GM12875 (cell line): Measurements from ENCODE around the gene CASZ1.

Experiments used
- H3K4me3 ChIP-seq: one replicate; pipeline ENCODE4 v1.5.1; 2011; ENCODE audit warnings: low read depth, low read length, control low read depth
- TF ChIP-seq, protein P1 (sequence below): IDR thresholded peaks from 2 replicates; pipeline ENCODE4 v1.5.1; 2011; ENCODE audit warnings: low read depth, mild to moderate bottlenecking, control low read depth, inconsistent platforms, low read length, moderate library complexity, borderline replicate concordance; ENCODE audit not compliant: insufficient read depth

CASZ1 gene

DNA sequence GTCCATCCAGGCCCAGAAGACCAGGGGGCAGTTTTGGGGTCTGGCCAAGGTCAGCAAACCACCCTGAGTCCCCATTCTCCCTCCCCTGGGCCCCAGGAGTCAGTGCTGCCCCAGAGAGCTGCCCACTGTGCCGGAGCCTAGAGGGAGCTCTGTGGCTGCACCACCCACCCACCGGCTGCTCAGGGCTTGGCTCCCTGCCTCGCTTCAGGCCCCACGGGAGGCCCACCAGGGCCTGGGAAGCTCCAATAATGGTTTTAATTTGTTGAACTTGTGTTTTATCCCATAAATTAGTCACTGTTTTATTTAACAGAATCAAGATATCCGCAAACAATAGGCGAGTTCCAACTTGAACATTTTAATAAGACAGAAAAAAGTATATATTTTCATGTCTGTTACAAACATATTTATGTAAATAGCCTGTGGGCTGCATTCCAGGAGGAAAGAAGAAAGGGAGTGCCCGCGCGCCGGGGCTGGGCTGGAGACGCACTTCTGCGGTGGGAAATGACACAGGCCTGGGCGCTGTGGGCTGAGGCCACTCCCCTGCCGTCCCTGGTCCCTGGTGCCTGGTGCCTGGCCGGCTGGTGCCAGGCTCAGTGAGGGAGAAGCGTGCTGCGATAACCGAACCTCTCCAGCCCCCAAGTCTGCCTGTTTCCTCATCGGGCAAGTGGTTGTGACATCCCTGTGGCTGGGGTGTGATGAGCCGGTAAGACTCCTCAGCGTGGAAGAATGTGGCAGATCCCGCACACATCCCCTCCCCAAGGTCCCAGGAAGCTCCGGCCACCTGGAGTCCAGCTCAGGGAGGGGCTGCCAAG lies 161.2 kb downstream of the CASZ1 start:
- no peak overlapping the region for H3K4me3 ChIP-seq
- TF ChIP-seq, protein P1, sequence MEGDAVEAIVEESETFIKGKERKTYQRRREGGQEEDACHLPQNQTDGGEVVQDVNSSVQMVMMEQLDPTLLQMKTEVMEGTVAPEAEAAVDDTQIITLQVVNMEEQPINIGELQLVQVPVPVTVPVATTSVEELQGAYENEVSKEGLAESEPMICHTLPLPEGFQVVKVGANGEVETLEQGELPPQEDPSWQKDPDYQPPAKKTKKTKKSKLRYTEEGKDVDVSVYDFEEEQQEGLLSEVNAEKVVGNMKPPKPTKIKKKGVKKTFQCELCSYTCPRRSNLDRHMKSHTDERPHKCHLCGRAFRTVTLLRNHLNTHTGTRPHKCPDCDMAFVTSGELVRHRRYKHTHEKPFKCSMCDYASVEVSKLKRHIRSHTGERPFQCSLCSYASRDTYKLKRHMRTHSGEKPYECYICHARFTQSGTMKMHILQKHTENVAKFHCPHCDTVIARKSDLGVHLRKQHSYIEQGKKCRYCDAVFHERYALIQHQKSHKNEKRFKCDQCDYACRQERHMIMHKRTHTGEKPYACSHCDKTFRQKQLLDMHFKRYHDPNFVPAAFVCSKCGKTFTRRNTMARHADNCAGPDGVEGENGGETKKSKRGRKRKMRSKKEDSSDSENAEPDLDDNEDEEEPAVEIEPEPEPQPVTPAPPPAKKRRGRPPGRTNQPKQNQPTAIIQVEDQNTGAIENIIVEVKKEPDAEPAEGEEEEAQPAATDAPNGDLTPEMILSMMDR, result no peak

DNA sequence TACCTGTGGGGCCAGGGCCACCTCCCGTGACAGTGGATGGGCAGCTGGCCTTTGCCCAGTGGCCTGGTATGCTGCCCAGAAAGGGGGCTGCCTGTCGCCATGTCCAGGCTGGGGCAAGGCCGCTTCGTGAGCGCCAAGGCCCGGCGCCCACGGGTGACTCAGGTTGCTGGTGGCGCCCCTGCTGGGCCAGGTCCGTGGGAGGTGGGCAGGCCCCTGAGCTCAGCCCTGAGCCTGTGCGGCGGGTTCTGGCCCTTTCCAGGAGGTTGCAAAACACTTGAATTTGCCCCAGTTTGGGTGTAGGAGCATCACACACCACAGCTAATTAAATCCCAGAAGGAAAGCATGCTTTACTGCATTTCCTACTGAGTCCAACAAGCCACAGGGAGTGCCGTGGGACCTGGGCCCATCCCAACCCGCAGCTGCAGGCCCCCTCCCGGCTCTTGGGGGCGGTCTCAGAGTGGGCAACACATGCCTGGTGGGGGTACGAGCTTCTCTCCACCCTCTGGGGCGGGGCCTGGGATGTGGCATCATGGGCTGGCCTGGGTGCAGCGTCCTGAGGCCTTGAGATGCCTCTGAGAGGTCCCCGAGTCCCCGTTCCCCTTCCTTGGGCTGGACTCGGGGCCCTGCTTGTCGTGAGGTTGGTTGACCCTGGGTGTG lies 161.9 kb downstream of the CASZ1 start:
- TF ChIP-seq, protein P1, result no peak
- no peak overlapping the region for H3K4me3 ChIP-seq

DNA sequence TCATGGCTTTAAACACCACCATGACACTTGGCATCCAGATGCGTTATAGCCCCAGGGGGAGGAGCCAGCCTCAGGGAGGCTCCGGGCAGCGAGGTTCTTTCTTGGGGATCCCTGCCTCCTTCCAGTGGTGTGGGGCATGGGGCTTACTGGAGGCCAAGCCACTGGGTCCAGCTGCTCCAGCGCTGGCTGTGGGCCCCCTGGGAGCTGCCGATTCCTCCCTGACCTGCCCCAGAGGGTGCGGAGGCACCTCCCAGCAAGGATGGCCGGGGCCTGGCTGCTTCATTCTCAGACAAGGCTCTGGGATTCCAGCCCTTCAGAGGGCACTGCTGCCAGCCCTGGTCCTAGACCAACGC lies 162.4 kb downstream of the CASZ1 start:
- TF ChIP-seq, protein P1, result no peak
- H3K4me3 ChIP-seq, result no peak overlapping the region

DNA sequence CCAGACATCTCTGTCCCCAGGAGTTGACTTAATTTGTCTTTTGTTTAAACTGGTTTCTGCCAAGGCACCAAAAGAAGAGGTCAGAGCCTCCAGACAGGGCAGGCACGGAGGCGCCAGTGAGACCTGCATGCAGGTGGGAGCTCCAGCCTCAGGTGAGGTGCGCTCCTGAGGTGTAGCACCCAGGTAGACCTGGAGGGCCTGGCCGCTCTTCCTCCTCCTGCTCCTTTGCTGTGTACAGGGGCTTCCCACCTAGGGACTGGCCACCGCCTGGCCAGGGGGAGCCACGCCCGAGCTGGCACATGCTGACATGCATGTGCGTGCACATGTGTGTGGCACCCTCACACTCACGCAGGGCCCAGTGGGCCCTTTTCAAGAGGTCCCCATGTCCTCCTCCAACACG lies 163.0 kb downstream of the CASZ1 start:
- H3K4me3 ChIP-seq, result no peak overlapping the region
- TF ChIP-seq, protein P1, result no peak

DNA sequence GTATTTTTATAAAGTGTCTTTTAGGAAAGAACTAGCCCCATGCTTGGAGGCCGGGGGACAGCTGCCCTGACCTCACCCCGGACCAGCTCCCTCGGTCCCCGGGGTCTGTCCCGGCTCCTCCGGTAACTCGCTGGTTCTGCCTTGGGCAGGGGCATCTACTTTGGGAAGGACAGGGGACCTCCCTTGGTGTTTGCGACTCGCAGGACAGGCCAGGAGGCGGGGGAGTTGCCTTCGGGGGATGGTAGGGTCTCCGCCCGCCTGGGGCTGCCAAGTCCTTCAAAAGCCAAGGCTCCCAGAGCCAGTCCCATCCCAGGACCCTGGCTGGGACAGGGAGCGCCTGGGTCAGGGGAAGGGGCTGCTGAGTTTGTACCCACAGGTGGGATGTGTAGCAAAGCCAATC lies 163.8 kb downstream of the CASZ1 start:
- H3K4me3 ChIP-seq, result no peak overlapping the region
- TF ChIP-seq, protein P1, result no peak

DNA sequence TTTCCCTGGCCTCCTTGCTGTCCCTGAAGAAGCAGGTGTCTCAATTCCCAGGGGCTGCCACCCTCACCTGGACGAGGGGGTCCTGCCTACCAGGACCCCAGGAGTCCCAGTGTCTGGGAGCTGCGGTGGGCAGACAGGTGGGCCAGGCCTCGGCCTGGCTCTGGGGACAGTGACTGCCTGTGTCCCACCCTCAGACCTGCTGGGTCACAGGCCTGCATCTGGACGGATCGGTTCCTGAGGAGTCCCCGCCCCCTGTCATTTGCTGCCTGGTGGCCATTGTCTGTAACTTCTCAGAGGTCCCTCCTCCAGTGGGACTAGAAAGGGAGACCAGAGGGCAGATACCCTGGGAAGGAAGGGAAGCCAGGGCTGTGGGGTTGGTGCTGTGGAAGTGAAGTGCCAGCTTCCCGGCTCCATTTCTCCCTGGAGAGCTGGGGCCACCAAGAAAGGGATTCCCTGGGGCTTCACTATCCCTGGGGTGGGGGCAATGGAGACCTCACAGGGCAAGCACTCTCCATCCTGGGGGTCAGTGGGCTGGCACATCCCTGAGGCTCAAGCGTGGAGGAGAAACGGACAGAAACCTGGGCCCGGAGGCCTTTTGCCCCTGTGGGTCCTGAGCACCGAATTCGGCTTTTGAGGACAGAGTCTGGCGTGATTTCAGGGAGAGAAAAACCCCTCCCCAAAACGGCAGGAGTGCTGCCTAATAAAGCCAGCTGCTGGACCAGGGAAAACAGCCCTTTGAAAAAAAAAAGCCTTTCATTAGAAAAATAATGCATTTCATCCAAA lies 164.4 kb downstream of the CASZ1 start:
- H3K4me3 ChIP-seq, result no peak overlapping the region
- TF ChIP-seq, protein P1, result no peak
